HCT116 (cell line): ENCODE measurements around the gene LLCFC1. TPM values are rescaled to one million over a fixed set of nuclear protein-coding genes. Genes with fewer than 3 reads are reported as not detected.

ENCODE experiments used
- ATAC-seq: fragments of 200-7000 bp; cut with Tn5 transposase; 2 replicates; pipeline ENCODE4 v1.9.1; 2020; ENCODE audit warnings: mild to moderate bottlenecking, moderate library complexity
- BruUV-seq: library from RNA; stranded (reverse); fragments of 400-500 nt; replicated peaks from 2 replicates; lab custom pipeline; 2021; lab: Mats Ljungman, UMichigan
- CTCF ChIA-PET: fragments of 300-600 bp; sonication (Branson Sonifier 250); formaldehyde crosslinking; loops from one replicate; lab custom pipeline; 2021; ENCODE audit warnings: antibody characterized with exemption; lab: Charles Lee
- POLR2A ChIA-PET: fragments of 300-600, 350-600 bp; sonication (Branson Sonifier 250); formaldehyde crosslinking; loops from one replicate; lab custom pipeline; 2021; ENCODE audit warnings: antibody characterized with exemption; lab: Charles Lee
- RAD21 ChIA-PET, 2 experiments: fragments of 300-600 bp; sonication (Branson Sonifier 250); formaldehyde crosslinking; loops; one replicate each; lab custom pipeline; 2023; ENCODE audit warnings: low total read pairs in 2 of 2; ENCODE audit not compliant: uncharacterized antibody in 2 of 2, unreplicated experiment in 2 of 2, low non-redundant PET in 1 of 2; lab: Charles Lee
- DNase-seq: peaks from one replicate; pipeline ENCODE4 v3.0.0-alpha.2; 2010; ENCODE audit warnings: low read depth, low spot score
- H2AFZ ChIP-seq: fragments of 200-600 bp; shearing (Covaris generic), sonication (generic); 2 replicates; pipeline ENCODE4 v1.6.1; 2017; ENCODE audit warnings: low read depth, mixed run types, mixed read lengths, antibody characterized with exemption, low read length; ENCODE audit not compliant: poor library complexity, severe bottlenecking
- H3K27ac ChIP-seq: 2 replicates; pipeline ENCODE4 v1.5.1; 2012; ENCODE audit warnings: low read depth, low read length
- H3K27me3 ChIP-seq: fragments of 200-600 bp; sonication (generic); 2 replicates; pipeline ENCODE4 v1.6.1; 2016; ENCODE audit warnings: mixed run types, low read length, mixed read lengths; ENCODE audit not compliant: insufficient read depth
- H3K36me3 ChIP-seq, 2 experiments: fragments of 200-500 bp in 1 of 2; fragments of 200-600 bp in 1 of 2; sonication (Bioruptor generic) in 1 of 2; sonication (generic) in 1 of 2; 2 replicates each; pipeline versions ENCODE4 v1.5.1 to v1.6.1; 2014 to 2016; ENCODE audit warnings: low read length in 2 of 2, inconsistent platforms in 1 of 2, mixed read lengths in 1 of 2, mixed run types in 1 of 2; ENCODE audit not compliant: insufficient read depth in 2 of 2, control insufficient read depth in 1 of 2
- H3K4me1 ChIP-seq, 2 experiments: fragments of 200-600 bp in 1 of 2; sonication (generic) in 1 of 2; 2 replicates each; pipeline versions ENCODE4 v1.5.1 to v1.6.1; 2012 to 2017; ENCODE audit warnings: low read length in 2 of 2, inconsistent platforms in 1 of 2, mild to moderate bottlenecking in 1 of 2, mixed read lengths in 1 of 2, mixed run types in 1 of 2, moderate library complexity in 1 of 2; ENCODE audit not compliant: insufficient read depth in 2 of 2, control insufficient read depth in 1 of 2
- H3K4me2 ChIP-seq: fragments of 200-600 bp; sonication (generic); 2 replicates; pipeline ENCODE4 v1.6.1; 2017; ENCODE audit warnings: mixed run types, low read length, mixed read lengths
- H3K4me3 ChIP-seq, 2 experiments: fragments of 200-600 bp in 1 of 2; sonication (generic) in 1 of 2; replicated peaks in 1 of 2; 2 replicates each; pipeline ENCODE4 v1.5.1; 2011 to 2016; ENCODE audit warnings: low read length in 2 of 2, control low read depth in 1 of 2, low read depth in 1 of 2, mild to moderate bottlenecking in 1 of 2, mixed read lengths in 1 of 2, mixed run types in 1 of 2
- H3K79me2 ChIP-seq: fragments of 200-600 bp; sonication (generic); 2 replicates; pipeline ENCODE4 v1.6.1; 2017; ENCODE audit warnings: mild to moderate bottlenecking, mixed run types, low read length, moderate library complexity, mixed read lengths; ENCODE audit not compliant: insufficient read depth
- H3K9ac ChIP-seq: fragments of 200-600 bp; sonication (generic); 2 replicates; pipeline ENCODE4 v1.6.1; 2016; ENCODE audit warnings: low read length, mixed read lengths
- H3K9me2 ChIP-seq: fragments of 200-600 bp; sonication (generic), shearing (Covaris generic); 2 replicates; pipeline ENCODE4 v1.6.1; 2017; ENCODE audit warnings: mixed run types, mild to moderate bottlenecking, moderate library complexity; ENCODE audit not compliant: insufficient read depth
- H3K9me3 ChIP-seq, 2 experiments: fragments of 200-500 bp in 1 of 2; fragments of 200-600 bp in 1 of 2; sonication (Bioruptor generic) in 1 of 2; sonication (generic) in 1 of 2; 2 replicates each; pipeline ENCODE4 v1.6.1; 2014 to 2017; ENCODE audit warnings: low read length in 2 of 2, mixed read lengths in 2 of 2, inconsistent platforms in 1 of 2, low read depth in 1 of 2, mild to moderate bottlenecking in 1 of 2, mixed run types in 1 of 2, moderate library complexity in 1 of 2; ENCODE audit not compliant: control insufficient read depth in 1 of 2, insufficient read depth in 1 of 2
- H4K20me1 ChIP-seq: fragments of 200-600 bp; sonication (generic), shearing (Covaris generic); 2 replicates; pipeline ENCODE4 v1.6.1; 2017; ENCODE audit warnings: mixed run types, mild to moderate bottlenecking, moderate library complexity; ENCODE audit not compliant: insufficient read depth
- CEBPB ChIP-seq: IDR thresholded peaks from 2 replicates; pipeline ENCODE4 v1.6.1; 2012; ENCODE audit warnings: low read depth
- EGR1 ChIP-seq: IDR thresholded peaks from 2 replicates; pipeline ENCODE4 v1.6.1; 2012; ENCODE audit warnings: low read depth
- ELF1 ChIP-seq: IDR thresholded peaks from 2 replicates; pipeline ENCODE4 v1.6.1; 2012; ENCODE audit warnings: low read depth, borderline replicate concordance
- EZH2 ChIP-seq: fragments of 200-600 bp; sonication (generic); IDR thresholded peaks from 2 replicates; pipeline ENCODE4 v1.6.1; 2017; ENCODE audit warnings: antibody characterized with exemption, mixed run types
- MAX ChIP-seq: IDR thresholded peaks from 2 replicates; pipeline ENCODE4 v1.6.1; 2012
- POLR2A ChIP-seq: IDR thresholded peaks from 2 replicates; pipeline ENCODE4 v1.7.0; 2011; ENCODE audit warnings: borderline replicate concordance; ENCODE audit not compliant: insufficient read depth, insufficient read length; ENCODE audit errors: extremely low read depth
- POLR2AphosphoS5 ChIP-seq: IDR thresholded peaks from 2 replicates; pipeline ENCODE4 v1.6.1; 2011; ENCODE audit warnings: mild to moderate bottlenecking, low read depth, low read length, moderate library complexity
- RAD21 ChIP-seq: IDR thresholded peaks from 2 replicates; pipeline ENCODE4 v1.6.1; 2012; ENCODE audit warnings: low read depth, mild to moderate bottlenecking
- REST ChIP-seq: IDR thresholded peaks from 2 replicates; pipeline ENCODE4 v1.6.1; 2012; ENCODE audit warnings: low read depth
- SIN3A ChIP-seq: IDR thresholded peaks from 2 replicates; pipeline ENCODE4 v1.6.1; 2012; ENCODE audit warnings: low read depth
- SRF ChIP-seq: IDR thresholded peaks from 2 replicates; pipeline ENCODE4 v1.6.1; 2012; ENCODE audit warnings: low read depth
- TCF7L2 ChIP-seq: IDR thresholded peaks from 2 replicates; pipeline ENCODE4 v1.7.0; 2011; ENCODE audit warnings: borderline replicate concordance, inconsistent platforms; ENCODE audit not compliant: insufficient read depth, insufficient read length; ENCODE audit errors: extremely low read depth
- ZBTB33 ChIP-seq: IDR thresholded peaks from 2 replicates; pipeline ENCODE4 v1.6.1; 2011; ENCODE audit warnings: mild to moderate bottlenecking, low read length, moderate library complexity; ENCODE audit not compliant: insufficient replicate concordance; ENCODE audit errors: extremely low read depth
- ZFX ChIP-seq: fragments of 450-650 bp; IDR thresholded peaks from 2 replicates; pipeline ENCODE4 v1.6.1; 2017
- ZNF274 ChIP-seq: fragments of 200-500 bp; sonication (Bioruptor generic); IDR thresholded peaks from 2 replicates; pipeline ENCODE4 v1.6.1; 2014; ENCODE audit warnings: mild to moderate bottlenecking, low read depth, low read length, inconsistent platforms
- intact Hi-C: fragments of 100-400 bp; cut with micrococcal nuclease; formaldehyde crosslinking; loops from 2 replicates; pipeline ENCODE4 v1.10.0; 2022
- total RNA-seq: library from RNA; stranded (reverse); gene quantifications from one replicate; pipeline ENCODE4 v1.2.1, GENCODE V29; 2021; ENCODE audit not compliant: unreplicated experiment

The LLCFC1 gene
- total RNA-seq, 1 experiment from 2014 or later, result not detected

- H3K27me3 ChIP-seq, result 0 out of 2 replicates have a peak, but pooled peaks cover 4% of the 10 kb centered on the region
- TF ChIP-seq TCF7L2 (no peak), SRF (no peak), CEBPB (no peak), RAD21 (no peak), ZBTB33 (no peak), EZH2 (no peak), SIN3A (no peak), ELF1 (no peak), ZNF274 (no peak), ZFX (no peak), REST (no peak), POLR2A (no peak), MAX (no peak), EGR1 (no peak), POLR2AphosphoS5 (no peak)
- TF ChIP-seq, all 23 proteins: peak for 0
- Histone ChIP-seq H3K4me3 (no peak within 1 kb of the TSS), H3K9ac (no peak within 1 kb of the TSS), H2AFZ (no peak within 1 kb of the TSS), H3K9me2 (no peaks in the 10 kb centered on the region), H3K4me2 (no peak within 1 kb of the TSS), H3K27ac (no peak within 1 kb of the TSS), H3K36me3 (no peaks in the 10 kb centered on the region), H3K4me1 (peaks cover 5 to 6% of the 10 kb centered on the region in 2 experiments), H3K9me3 (no peaks in the 10 kb centered on the region), H3K79me2 (no peaks in the 10 kb centered on the region), H4K20me1 (no peaks in the 10 kb centered on the region)
- ChIA-PET CTCF (interaction anchor here (0.9 to 2.8 kb wide), 2 partner anchors 53 to 82 kb away, joined by 5 to 13 read pairs; no protein-coding TSS in a partner anchor), POLR2A (no interaction called here), RAD21 (no interaction called here)
- ATAC-seq (no peak), DNase-seq (no peak)
- intact Hi-C loops, result loop anchor here (2.0 kb wide), 1 partner anchor 81 kb away; no protein-coding TSS in a partner anchor
- BruUV-seq, result no TSS peak
Measured at GRCh38 chr7:142961973-142962926, 23.0 kb downstream of the LLCFC1 start, which contains the start of gene KEL. KEL (minus strand) TSS chr7:142962363; CDS start chr7:142962206, 157 bp downstream.
